DND-41 (cell line): ENCODE data around the gene FHOD3.

ENCODE experiments used
- ATAC-seq: fragments of 200-7000 bp; cut with Tn5 transposase; 3 replicates; pipeline ENCODE4 v1.9.1; 2021; ENCODE audit warnings: low read depth; ENCODE audit not compliant: insufficient read depth
- DNase-seq: peaks from one replicate; pipeline ENCODE4 v3.0.0-alpha.2; 2020
- H2AFZ ChIP-seq: 2 replicates; pipeline ENCODE4 v1.6.0; 2012; ENCODE audit warnings: low read depth, low read length
- H3K27ac ChIP-seq: 2 replicates; pipeline ENCODE4 v1.5.1; 2012; ENCODE audit warnings: low read length, inconsistent platforms
- H3K27me3 ChIP-seq: fragments of 200-600 bp; sonication (generic); 2 replicates; pipeline ENCODE4 v1.6.0; 2012; ENCODE audit warnings: low read length, mild to moderate bottlenecking, inconsistent platforms; ENCODE audit not compliant: insufficient read depth, poor library complexity
- H3K36me3 ChIP-seq: 2 replicates; pipeline ENCODE4 v1.5.1; 2012; ENCODE audit warnings: low read length, inconsistent platforms; ENCODE audit not compliant: insufficient read depth
- H3K4me1 ChIP-seq: 2 replicates; pipeline ENCODE4 v1.5.1; 2012; ENCODE audit warnings: mild to moderate bottlenecking, low read length; ENCODE audit not compliant: insufficient read depth
- H3K4me2 ChIP-seq: 2 replicates; pipeline ENCODE4 v1.6.0; 2012; ENCODE audit warnings: mild to moderate bottlenecking, moderate library complexity, low read length, inconsistent platforms; ENCODE audit not compliant: insufficient read depth
- H3K4me3 ChIP-seq, 2 experiments: fragments of 200-600 bp in 1 of 2; shearing (Covaris generic) in 1 of 2; 2 replicates each; pipeline ENCODE4 v1.5.1; 2012 to 2016; ENCODE audit warnings: inconsistent platforms in 2 of 2, low read length in 2 of 2, mild to moderate bottlenecking in 2 of 2, low read depth in 1 of 2, moderate library complexity in 1 of 2
- H3K79me2 ChIP-seq: 2 replicates; pipeline ENCODE4 v1.6.0; 2012; ENCODE audit warnings: low read length, inconsistent platforms; ENCODE audit not compliant: insufficient read depth
- H3K9ac ChIP-seq: 2 replicates; pipeline ENCODE4 v1.6.0; 2012; ENCODE audit warnings: low read depth, mild to moderate bottlenecking, inconsistent platforms, low read length, moderate library complexity
- H3K9me3 ChIP-seq: 2 replicates; pipeline ENCODE4 v1.5.1; 2012; ENCODE audit warnings: low read length, moderate library complexity, mild to moderate bottlenecking, inconsistent platforms; ENCODE audit not compliant: insufficient read depth, severe bottlenecking
- H4K20me1 ChIP-seq: 2 replicates; pipeline ENCODE4 v1.6.0; 2012; ENCODE audit warnings: low read length; ENCODE audit not compliant: insufficient read depth
- EZH2 ChIP-seq: IDR thresholded peaks from 3 replicates; pipeline ENCODE4 v1.6.1; 2012; ENCODE audit warnings: borderline replicate concordance, low read depth, mild to moderate bottlenecking, moderate library complexity, low read length, inconsistent platforms; ENCODE audit not compliant: severe bottlenecking
- TF ChIP-seq, protein P1 (sequence below): IDR thresholded peaks from 2 replicates; pipeline ENCODE4 v1.5.1; 2012; ENCODE audit warnings: borderline replicate concordance, low read length, moderate library complexity, mild to moderate bottlenecking; ENCODE audit not compliant: poor library complexity, severe bottlenecking; ENCODE audit errors: extremely low read depth

Gene FHOD3

DNA sequence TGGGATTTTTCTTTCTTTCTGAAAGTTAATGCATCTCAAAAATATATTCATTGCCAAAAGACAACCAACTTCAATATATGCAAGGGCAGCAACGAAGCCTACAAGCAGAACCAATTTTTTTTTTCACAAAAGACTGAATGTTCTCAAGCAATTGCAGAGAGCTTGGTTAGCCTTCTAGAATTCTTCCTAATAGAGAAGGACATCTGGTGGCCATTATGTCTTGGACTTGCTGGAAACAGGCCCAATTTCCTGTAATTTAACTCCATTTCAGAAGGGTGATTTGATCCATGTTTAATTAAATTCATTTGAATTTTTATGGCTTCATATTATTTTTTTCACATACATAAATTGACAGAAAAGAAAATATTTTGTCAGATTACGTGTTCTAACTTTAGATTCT lies 323.3 kb downstream of the FHOD3 start:
- Histone ChIP-seq H3K4me1 (no peaks in the 10 kb centered on the region), H3K9me3 (no peaks in the 10 kb centered on the region), H3K27ac (no peak overlapping the region), H3K9ac (no peak overlapping the region), H3K27me3 (no peaks in the 10 kb centered on the region), H2AFZ (no peak overlapping the region), H3K4me3 (no peak overlapping the region), H3K36me3 (no peaks in the 10 kb centered on the region), H4K20me1 (no peaks in the 10 kb centered on the region), H3K79me2 (no peaks in the 10 kb centered on the region), H3K4me2 (no peak overlapping the region)
- ATAC-seq (no peak), DNase-seq (no peak)
- TF ChIP-seq, protein P1, sequence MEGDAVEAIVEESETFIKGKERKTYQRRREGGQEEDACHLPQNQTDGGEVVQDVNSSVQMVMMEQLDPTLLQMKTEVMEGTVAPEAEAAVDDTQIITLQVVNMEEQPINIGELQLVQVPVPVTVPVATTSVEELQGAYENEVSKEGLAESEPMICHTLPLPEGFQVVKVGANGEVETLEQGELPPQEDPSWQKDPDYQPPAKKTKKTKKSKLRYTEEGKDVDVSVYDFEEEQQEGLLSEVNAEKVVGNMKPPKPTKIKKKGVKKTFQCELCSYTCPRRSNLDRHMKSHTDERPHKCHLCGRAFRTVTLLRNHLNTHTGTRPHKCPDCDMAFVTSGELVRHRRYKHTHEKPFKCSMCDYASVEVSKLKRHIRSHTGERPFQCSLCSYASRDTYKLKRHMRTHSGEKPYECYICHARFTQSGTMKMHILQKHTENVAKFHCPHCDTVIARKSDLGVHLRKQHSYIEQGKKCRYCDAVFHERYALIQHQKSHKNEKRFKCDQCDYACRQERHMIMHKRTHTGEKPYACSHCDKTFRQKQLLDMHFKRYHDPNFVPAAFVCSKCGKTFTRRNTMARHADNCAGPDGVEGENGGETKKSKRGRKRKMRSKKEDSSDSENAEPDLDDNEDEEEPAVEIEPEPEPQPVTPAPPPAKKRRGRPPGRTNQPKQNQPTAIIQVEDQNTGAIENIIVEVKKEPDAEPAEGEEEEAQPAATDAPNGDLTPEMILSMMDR = no peak
- no peak for TF ChIP-seq EZH2

DNA sequence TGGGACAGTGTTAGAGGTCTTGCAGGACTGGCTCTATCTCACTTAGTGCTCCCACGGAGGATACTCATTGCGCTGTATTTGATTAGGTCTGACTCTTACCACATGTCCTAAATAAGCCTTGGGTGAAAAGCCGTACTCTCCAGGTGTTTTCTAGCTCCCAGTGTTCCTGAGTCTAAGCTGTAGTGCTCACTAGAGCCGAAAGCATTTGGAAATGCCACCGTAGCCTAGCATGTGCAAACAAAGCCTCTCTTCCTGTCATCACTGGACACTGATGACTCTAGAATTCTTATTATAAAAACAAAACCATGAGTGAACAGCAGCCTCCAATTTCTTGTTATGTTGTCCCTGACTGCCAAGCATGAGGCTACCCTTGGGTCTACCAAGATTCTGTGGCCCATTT lies 325.1 kb downstream of the FHOD3 start:
- H3K4me2 ChIP-seq = no peak overlapping the region
- ATAC-seq = no peak
- H3K4me1 ChIP-seq = no peaks in the 10 kb centered on the region
- H3K27me3 ChIP-seq = no peaks in the 10 kb centered on the region
- no peak overlapping the region for H3K4me3 ChIP-seq
- no peak for DNase-seq
- no peak overlapping the region for H3K27ac ChIP-seq
- no peak overlapping the region for H2AFZ ChIP-seq
- no peak overlapping the region for H3K9ac ChIP-seq
- H3K79me2 ChIP-seq = no peaks in the 10 kb centered on the region
- TF ChIP-seq, protein P1 = no peak
- no peak for TF ChIP-seq EZH2
- no peaks in the 10 kb centered on the region for H3K36me3 ChIP-seq
- H3K9me3 ChIP-seq = no peaks in the 10 kb centered on the region
- H4K20me1 ChIP-seq = no peaks in the 10 kb centered on the region

DNA sequence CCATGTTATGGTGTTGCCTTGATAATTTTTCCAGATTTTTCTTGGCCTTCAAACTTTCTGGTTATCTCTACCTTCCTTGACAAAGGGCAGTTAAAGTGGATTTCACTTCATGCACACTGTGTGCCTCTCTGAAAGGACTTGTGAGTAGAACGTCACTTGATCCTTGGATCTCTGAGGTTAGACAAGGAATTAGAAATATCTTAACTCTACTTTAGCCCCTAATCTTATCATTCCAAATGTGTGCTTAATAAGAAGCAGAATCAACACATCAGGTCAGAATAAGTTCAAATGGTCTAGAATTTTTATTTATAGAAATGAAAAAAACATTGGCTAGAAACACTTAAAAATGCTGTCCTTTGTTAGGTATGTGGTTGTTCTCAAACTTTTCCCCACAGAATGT lies 325.6 kb downstream of the FHOD3 start:
- no peaks in the 10 kb centered on the region for H3K36me3 ChIP-seq

More for the DNA sequence above, 325.6 kb downstream of the FHOD3 start:
- Histone ChIP-seq H3K4me3 (no peak overlapping the region), H3K9me3 (no peaks in the 10 kb centered on the region), H3K27me3 (no peaks in the 10 kb centered on the region), H3K27ac (no peak overlapping the region), H3K4me2 (no peak overlapping the region), H3K9ac (no peak overlapping the region), H2AFZ (no peak overlapping the region), H3K4me1 (no peaks in the 10 kb centered on the region), H4K20me1 (no peaks in the 10 kb centered on the region), H3K79me2 (no peaks in the 10 kb centered on the region)
- TF ChIP-seq, protein P1 = no peak
- TF ChIP-seq EZH2 = no peak
- no peak for DNase-seq
- no peak for ATAC-seq
